HL-60 (cell line): ENCODE data around the gene GAD2.

Experiments
- DNase-seq, 2 experiments: peaks; one replicate each; pipeline ENCODE4 v3.0.0-alpha.2; 2010 to 2020; ENCODE audit warnings: low read depth in 1 of 2, low spot score in 1 of 2
- H3K27ac ChIP-seq: fragments of 250-450 bp; sonication (Bioruptor Pico); replicated peaks from 2 replicates; pipeline ENCODE4 v1.5.1; 2020; ENCODE audit warnings: mild to moderate bottlenecking, moderate library complexity
- H3K27me3 ChIP-seq: fragments of 250-450 bp; sonication (Bioruptor Pico); 2 replicates; pipeline ENCODE4 v1.5.1; 2021; ENCODE audit warnings: mild to moderate bottlenecking, moderate library complexity; ENCODE audit not compliant: insufficient read depth, poor library complexity, severe bottlenecking
- H3K4me3 ChIP-seq: replicated peaks from 2 replicates; pipeline ENCODE4 v1.5.1; 2011; ENCODE audit warnings: mild to moderate bottlenecking, control low read depth, low read length; ENCODE audit not compliant: insufficient read depth
- GABPA ChIP-seq: IDR thresholded peaks from 2 replicates; pipeline ENCODE4 v1.6.1; 2012; ENCODE audit warnings: low read depth
- POLR2AphosphoS5 ChIP-seq: IDR thresholded peaks from 2 replicates; pipeline ENCODE4 v1.6.1; 2012; ENCODE audit warnings: low read depth
- SPI1 ChIP-seq: IDR thresholded peaks from 2 replicates; pipeline ENCODE4 v1.6.1; 2012; ENCODE audit warnings: low read depth, mild to moderate bottlenecking, borderline replicate concordance
- TF ChIP-seq, protein P1 (sequence below): IDR thresholded peaks from one replicate; pipeline ENCODE4 v1.5.1; 2011; ENCODE audit warnings: low read length, control low read depth, inconsistent platforms; ENCODE audit not compliant: insufficient read depth
- TF ChIP-seq, protein P2 (sequence below): IDR thresholded peaks from 2 replicates; pipeline ENCODE4 v1.6.1; 2012; ENCODE audit warnings: low read depth; ENCODE audit not compliant: insufficient replicate concordance

GAD2 gene

GRCh38 chr10:26173837-26174236 is 42.7 kb upstream of the GAD2 start:
- no peak for DNase-seq
- H3K27me3 ChIP-seq = no peaks in the 10 kb centered on the region
- TF ChIP-seq, protein P1, sequence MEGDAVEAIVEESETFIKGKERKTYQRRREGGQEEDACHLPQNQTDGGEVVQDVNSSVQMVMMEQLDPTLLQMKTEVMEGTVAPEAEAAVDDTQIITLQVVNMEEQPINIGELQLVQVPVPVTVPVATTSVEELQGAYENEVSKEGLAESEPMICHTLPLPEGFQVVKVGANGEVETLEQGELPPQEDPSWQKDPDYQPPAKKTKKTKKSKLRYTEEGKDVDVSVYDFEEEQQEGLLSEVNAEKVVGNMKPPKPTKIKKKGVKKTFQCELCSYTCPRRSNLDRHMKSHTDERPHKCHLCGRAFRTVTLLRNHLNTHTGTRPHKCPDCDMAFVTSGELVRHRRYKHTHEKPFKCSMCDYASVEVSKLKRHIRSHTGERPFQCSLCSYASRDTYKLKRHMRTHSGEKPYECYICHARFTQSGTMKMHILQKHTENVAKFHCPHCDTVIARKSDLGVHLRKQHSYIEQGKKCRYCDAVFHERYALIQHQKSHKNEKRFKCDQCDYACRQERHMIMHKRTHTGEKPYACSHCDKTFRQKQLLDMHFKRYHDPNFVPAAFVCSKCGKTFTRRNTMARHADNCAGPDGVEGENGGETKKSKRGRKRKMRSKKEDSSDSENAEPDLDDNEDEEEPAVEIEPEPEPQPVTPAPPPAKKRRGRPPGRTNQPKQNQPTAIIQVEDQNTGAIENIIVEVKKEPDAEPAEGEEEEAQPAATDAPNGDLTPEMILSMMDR = no peak
- TF ChIP-seq POLR2AphosphoS5 (no peak), GABPA (no peak), SPI1 (no peak)
- TF ChIP-seq, protein P2, sequence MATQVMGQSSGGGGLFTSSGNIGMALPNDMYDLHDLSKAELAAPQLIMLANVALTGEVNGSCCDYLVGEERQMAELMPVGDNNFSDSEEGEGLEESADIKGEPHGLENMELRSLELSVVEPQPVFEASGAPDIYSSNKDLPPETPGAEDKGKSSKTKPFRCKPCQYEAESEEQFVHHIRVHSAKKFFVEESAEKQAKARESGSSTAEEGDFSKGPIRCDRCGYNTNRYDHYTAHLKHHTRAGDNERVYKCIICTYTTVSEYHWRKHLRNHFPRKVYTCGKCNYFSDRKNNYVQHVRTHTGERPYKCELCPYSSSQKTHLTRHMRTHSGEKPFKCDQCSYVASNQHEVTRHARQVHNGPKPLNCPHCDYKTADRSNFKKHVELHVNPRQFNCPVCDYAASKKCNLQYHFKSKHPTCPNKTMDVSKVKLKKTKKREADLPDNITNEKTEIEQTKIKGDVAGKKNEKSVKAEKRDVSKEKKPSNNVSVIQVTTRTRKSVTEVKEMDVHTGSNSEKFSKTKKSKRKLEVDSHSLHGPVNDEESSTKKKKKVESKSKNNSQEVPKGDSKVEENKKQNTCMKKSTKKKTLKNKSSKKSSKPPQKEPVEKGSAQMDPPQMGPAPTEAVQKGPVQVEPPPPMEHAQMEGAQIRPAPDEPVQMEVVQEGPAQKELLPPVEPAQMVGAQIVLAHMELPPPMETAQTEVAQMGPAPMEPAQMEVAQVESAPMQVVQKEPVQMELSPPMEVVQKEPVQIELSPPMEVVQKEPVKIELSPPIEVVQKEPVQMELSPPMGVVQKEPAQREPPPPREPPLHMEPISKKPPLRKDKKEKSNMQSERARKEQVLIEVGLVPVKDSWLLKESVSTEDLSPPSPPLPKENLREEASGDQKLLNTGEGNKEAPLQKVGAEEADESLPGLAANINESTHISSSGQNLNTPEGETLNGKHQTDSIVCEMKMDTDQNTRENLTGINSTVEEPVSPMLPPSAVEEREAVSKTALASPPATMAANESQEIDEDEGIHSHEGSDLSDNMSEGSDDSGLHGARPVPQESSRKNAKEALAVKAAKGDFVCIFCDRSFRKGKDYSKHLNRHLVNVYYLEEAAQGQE = no peak
- no peak overlapping the region for H3K27ac ChIP-seq
- no peak overlapping the region for H3K4me3 ChIP-seq

DNA sequence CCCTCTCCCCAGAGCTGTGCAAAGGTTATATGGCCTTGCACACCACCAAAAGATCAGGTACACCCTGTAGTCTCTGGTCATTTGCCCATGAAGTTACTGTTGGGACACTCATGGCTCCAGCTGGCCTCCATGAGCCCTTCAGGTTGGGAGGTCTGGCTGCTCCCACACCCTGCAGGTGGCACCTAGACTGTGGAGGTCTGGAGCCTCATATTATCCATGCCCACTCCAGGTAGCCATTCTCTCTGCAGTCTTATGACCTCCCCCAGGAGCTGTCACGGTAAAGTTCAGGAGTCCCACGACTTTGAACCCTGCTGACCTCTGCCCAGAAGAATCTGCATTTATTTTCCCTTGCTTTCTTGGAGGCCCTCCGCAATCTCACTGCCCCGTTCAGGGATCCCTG is 39.2 kb upstream of the GAD2 start:
- TF ChIP-seq, protein P2 = no peak
- TF ChIP-seq, protein P1 = no peak
- TF ChIP-seq GABPA = no peak
- no peak for TF ChIP-seq SPI1
- TF ChIP-seq POLR2AphosphoS5 = no peak
- H3K27me3 ChIP-seq = no peaks in the 10 kb centered on the region
- no peak overlapping the region for H3K27ac ChIP-seq
- no peak for DNase-seq
- H3K4me3 ChIP-seq = no peak overlapping the region

GRCh38 chr10:26194275-26194674 is 22.3 kb upstream of the GAD2 start:
- H3K4me3 ChIP-seq = no peak overlapping the region
- no peak for DNase-seq
- H3K27me3 ChIP-seq = peaks cover 2% of the 10 kb centered on the region
- H3K27ac ChIP-seq = no peak overlapping the region
- TF ChIP-seq GABPA (no peak), SPI1 (no peak), POLR2AphosphoS5 (no peak)
- TF ChIP-seq, protein P2 = no peak

DNA sequence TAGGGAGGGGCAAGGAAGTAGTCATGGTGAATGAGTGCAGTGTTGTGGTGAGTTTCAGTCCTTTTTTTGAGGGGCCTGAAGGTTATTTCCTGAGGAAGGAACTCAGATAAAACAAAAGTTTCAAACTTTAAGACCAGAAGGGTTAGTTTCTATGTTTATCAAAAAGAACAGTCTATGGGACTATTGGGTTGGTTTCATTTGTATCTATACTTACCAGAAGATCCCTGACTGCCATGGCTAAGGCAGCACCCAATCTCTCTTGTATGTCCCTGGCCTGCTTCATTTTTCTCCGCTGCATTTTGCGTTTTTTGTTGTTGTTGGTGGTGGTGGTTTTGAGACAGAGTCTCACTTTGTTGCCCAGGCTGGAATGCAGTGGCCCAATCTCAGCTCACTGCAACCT is 19.3 kb upstream of the GAD2 start:
- no peak for DNase-seq
- Histone ChIP-seq H3K27me3 (peaks cover 2% of the 10 kb centered on the region), H3K4me3 (no peak overlapping the region), H3K27ac (no peak overlapping the region)
- TF ChIP-seq, protein P2 = no peak
- TF ChIP-seq POLR2AphosphoS5 (no peak), SPI1 (no peak), GABPA (no peak)
- TF ChIP-seq, protein P1 = no peak
